GM12864 (cell line): ENCODE results near the gene SHISA9.

Experiments
- DNase-seq: peaks from one replicate; pipeline ENCODE4 v3.0.0-alpha.2; 2011; ENCODE audit warnings: low read depth
- H3K4me3 ChIP-seq: 2 replicates; pipeline ENCODE4 v1.5.1; 2011; ENCODE audit warnings: mild to moderate bottlenecking, low read depth, low read length, control low read depth
- CTCF ChIP-seq: IDR thresholded peaks from 2 replicates; pipeline ENCODE4 v1.5.1; 2011; ENCODE audit warnings: low read depth, mild to moderate bottlenecking, moderate library complexity, low read length, control low read depth, inconsistent platforms; ENCODE audit errors: missing control alignments

The SHISA9 gene

GRCh38 chr16:12951392-12951791, 50.0 kb downstream of the SHISA9 start:
- TF ChIP-seq CTCF = no peak
- H3K4me3 ChIP-seq = no peak overlapping the region
- DNase-seq = no peak

GRCh38 chr16:12951976-12952375, 50.6 kb downstream of the SHISA9 start:
- H3K4me3 ChIP-seq = no peak overlapping the region
- no peak for TF ChIP-seq CTCF
- DNase-seq = no peak

GRCh38 chr16:12958366-12958765, 57.0 kb downstream of the SHISA9 start:
- TF ChIP-seq CTCF = no peak
- no peak overlapping the region for H3K4me3 ChIP-seq
- no peak for DNase-seq

- TF ChIP-seq CTCF = no peak
- H3K4me3 ChIP-seq = no peak overlapping the region
- no peak for DNase-seq
Observed at GRCh38 chr16:12959072-12959471, 57.7 kb downstream of the SHISA9 start.

GRCh38 chr16:12961626-12962025, 60.2 kb downstream of the SHISA9 start:
- H3K4me3 ChIP-seq = no peak overlapping the region
- no peak for TF ChIP-seq CTCF
- no peak for DNase-seq

- TF ChIP-seq CTCF = no peak
- no peak overlapping the region for H3K4me3 ChIP-seq
- no peak for DNase-seq
Observed at GRCh38 chr16:12964461-12964860, 63.1 kb downstream of the SHISA9 start.

- no peak overlapping the region for H3K4me3 ChIP-seq
- no peak for DNase-seq
- no peak for TF ChIP-seq CTCF
Observed at GRCh38 chr16:12965274-12965804, 63.9 kb downstream of the SHISA9 start.
